CD4-positive, alpha-beta T cell treated with Interferon gamma for 1 hour (primary cell): Measurements from ENCODE around the gene PCDH1.
"Not testable (repeated sequence)": the region's sequence is repeated elsewhere in the genome, so short reads cannot be mapped to it uniquely, and the experiment has no call there.

Source experiments
- DNase-seq: peaks from one replicate; pipeline ENCODE4 v3.0.0-alpha.2; 2020

Gene PCDH1

GRCh38 chr5:141826674-141827073 lies 51.5 kb downstream of the PCDH1 start:
- no peak for DNase-seq

GRCh38 chr5:141825791-141826560 lies 52.2 kb downstream of the PCDH1 start:
- no peak for DNase-seq

GRCh38 chr5:141825241-141825671 lies 53.0 kb downstream of the PCDH1 start:
- DNase-seq, result no peak

- DNase-seq, result no peak
Observed at GRCh38 chr5:141824717-141825116, 53.5 kb downstream of the PCDH1 start.

- DNase-seq, result no peak
Observed at GRCh38 chr5:141823056-141823455, 55.2 kb downstream of the PCDH1 start.

GRCh38 chr5:141822144-141822543 lies 56.1 kb downstream of the PCDH1 start:
- DNase-seq, result no peak

- DNase-seq, result no peak
Observed at GRCh38 chr5:141821430-141821925, 56.7 kb downstream of the PCDH1 start.

- not testable (repeated sequence) for DNase-seq
Observed at GRCh38 chr5:141820686-141821085, 57.5 kb downstream of the PCDH1 start.

GRCh38 chr5:141817631-141818030 lies 60.6 kb downstream of the PCDH1 start:
- DNase-seq, result no peak

GRCh38 chr5:141816598-141817399 lies 61.4 kb downstream of the PCDH1 start:
- no peak for DNase-seq

- DNase-seq, result no peak
Observed at GRCh38 chr5:141815796-141816180, 62.4 kb downstream of the PCDH1 start.

- DNase-seq, result no peak
Observed at GRCh38 chr5:141815051-141815795, 63.0 kb downstream of the PCDH1 start.

- peak; percentile 11 for DNase-seq
Observed at GRCh38 chr5:141814064-141814964, 63.9 kb downstream of the PCDH1 start.

- DNase-seq, result no peak
Observed at GRCh38 chr5:141812512-141812911, 65.7 kb downstream of the PCDH1 start.

- no peak for DNase-seq
Observed at GRCh38 chr5:141811287-141812155, 66.7 kb downstream of the PCDH1 start.

- DNase-seq, result no peak
Observed at GRCh38 chr5:141810702-141811101, 67.5 kb downstream of the PCDH1 start.

GRCh38 chr5:141809380-141810096 lies 68.7 kb downstream of the PCDH1 start:
- no peak for DNase-seq

GRCh38 chr5:141808857-141809256 lies 69.4 kb downstream of the PCDH1 start:
- no peak for DNase-seq

- no peak for DNase-seq
Observed at GRCh38 chr5:141807732-141808131, 70.5 kb downstream of the PCDH1 start.

GRCh38 chr5:141807329-141807728 lies 70.9 kb downstream of the PCDH1 start:
- DNase-seq, result no peak
